Measurements from ENCODE around the gene PITPNC1. TPM values are rescaled to one million over a fixed set of nuclear protein-coding genes. Genes with fewer than 3 reads are reported as not detected.

PITPNC1 gene
- polyA plus RNA-seq, 1 donor from 2014 or later = 18.8 TPM

DNA sequence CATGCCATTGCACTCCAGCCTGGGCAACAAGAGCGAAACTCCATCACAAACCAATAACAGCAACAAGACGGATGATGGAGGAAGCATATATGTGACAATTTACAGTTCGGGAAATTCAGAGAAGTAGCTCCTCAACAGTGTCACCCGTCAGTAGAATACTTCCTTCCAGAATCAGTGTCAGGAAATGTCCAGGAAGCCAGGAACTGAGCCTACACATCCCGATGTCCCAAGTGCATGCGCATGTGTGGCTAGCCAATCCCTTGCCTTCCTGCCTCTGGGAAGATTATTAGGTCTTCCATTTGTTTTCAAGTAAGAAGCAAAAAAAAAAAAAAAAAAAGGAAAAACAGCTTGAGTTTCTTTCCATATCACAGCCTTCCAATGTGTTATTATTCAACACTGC lies 1.4 kb upstream of the PITPNC1 start:
- Histone ChIP-seq H3K4me2 (ENCODE audit: low read length) (no peak overlapping the region), H3K27me3 (ENCODE audit: insufficient read depth, low read depth, low read length) (no peaks in the 10 kb centered on the region), H3K27ac (ENCODE audit: low read length) (no peak overlapping the region), H3K4me3 (ENCODE audit: low read length) (no peak overlapping the region), H3K9ac (ENCODE audit: low read length) (no peak overlapping the region), H3K36me3 (ENCODE audit: insufficient read depth, low read length) (no peaks in the 10 kb centered on the region), H2AFZ (ENCODE audit: low read depth, low read length) (no peak overlapping the region), H4K20me1 (ENCODE audit: insufficient read depth) (no peaks in the 10 kb centered on the region), H3F3A (ENCODE audit: insufficient read depth, low read length, poor library complexity, severe bottlenecking) (no peaks in the 10 kb centered on the region), H3K9me2 (ENCODE audit: insufficient read depth, low read length) (no peaks in the 10 kb centered on the region), H3K9me3 (ENCODE audit: low read length) (no peaks in the 10 kb centered on the region), H3K79me2 (replicated peaks; ENCODE audit: insufficient read depth, low read length) (peaks cover 14% of the 10 kb centered on the region)
- TF ChIP-seq CTCF (IDR thresholded peaks at IDR 0.05; ENCODE audit: poor library complexity, severe bottlenecking) (no peak), POLR2AphosphoS5 (IDR thresholded peaks at IDR 0.05) (no peak), MXI1 (conservative IDR thresholded peaks at IDR 0.05; ENCODE audit: poor library complexity, severe bottlenecking) (no peak)

DNA sequence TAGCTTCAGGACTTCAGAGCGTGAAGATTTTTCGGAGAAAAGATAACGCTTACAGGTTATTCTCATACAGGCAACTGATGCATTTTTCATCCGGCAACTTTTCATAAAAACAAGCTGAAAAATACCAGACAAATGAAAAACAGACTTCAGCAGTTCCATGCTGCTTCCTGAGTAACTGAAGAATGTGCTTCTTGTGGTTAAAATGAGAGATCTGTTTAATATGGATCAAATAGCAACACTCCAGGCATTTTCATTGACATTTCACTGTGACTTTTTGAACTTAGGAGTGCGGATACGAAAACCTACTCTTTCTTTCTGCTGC lies 705 bp upstream of the PITPNC1 start:
- H3K4me2 ChIP-seq (ENCODE audit: low read length) = peak overlapping the region; percentile 87
- H4K20me1 ChIP-seq (ENCODE audit: insufficient read depth) = no peaks in the 10 kb centered on the region
- peak overlapping the region; percentile 81 for H3K4me3 ChIP-seq (ENCODE audit: low read length)
- peak overlapping the region; percentile 83 for H3K9ac ChIP-seq (ENCODE audit: low read length)
- H3K36me3 ChIP-seq (ENCODE audit: insufficient read depth, low read length) = no peaks in the 10 kb centered on the region
- H3F3A ChIP-seq (ENCODE audit: insufficient read depth, low read length, poor library complexity, severe bottlenecking) = no peaks in the 10 kb centered on the region
- peak overlapping the region; percentile 73 for H3K27ac ChIP-seq (ENCODE audit: low read length)
- no peaks in the 10 kb centered on the region for H3K27me3 ChIP-seq (ENCODE audit: insufficient read depth, low read depth, low read length)
- H3K9me3 ChIP-seq (ENCODE audit: low read length) = no peaks in the 10 kb centered on the region
- H3K79me2 ChIP-seq (replicated peaks; ENCODE audit: insufficient read depth, low read length) = peaks cover 14% of the 10 kb centered on the region
- H3K9me2 ChIP-seq (ENCODE audit: insufficient read depth, low read length) = no peaks in the 10 kb centered on the region
- H2AFZ ChIP-seq (ENCODE audit: low read depth, low read length) = peak overlapping the region; percentile 46
- TF ChIP-seq RAD21 (conservative IDR thresholded peaks at IDR 0.05) (no peak), EZH2 (IDR thresholded peaks at IDR 0.05; ENCODE audit: borderline replicate concordance, insufficient read depth, low read length, poor library complexity, severe bottlenecking) (no peak), TAF1 (IDR thresholded peaks at IDR 0.05; ENCODE audit: low read depth) (no peak), REST (IDR thresholded peaks at IDR 0.05; ENCODE audit: borderline replicate concordance) (no peak), MXI1 (conservative IDR thresholded peaks at IDR 0.05; ENCODE audit: poor library complexity, severe bottlenecking) (no peak), CTCF (IDR thresholded peaks at IDR 0.05; ENCODE audit: poor library complexity, severe bottlenecking) (no peak), EP300 (conservative IDR thresholded peaks at IDR 0.05; ENCODE audit: poor library complexity, severe bottlenecking) (no peak), SMC3 (conservative IDR thresholded peaks at IDR 0.05; ENCODE audit: poor library complexity) (no peak), POLR2AphosphoS5 (IDR thresholded peaks at IDR 0.05) (no peak)

Measured in neural cell (in vitro differentiated cells).